Endothelial cell of umbilical vein (primary cell): Measurements from ENCODE around the gene CCT2.

Experiments used
- GATA2 ChIP-seq: IDR thresholded peaks from 2 replicates; pipeline ENCODE4 v1.7.0; 2011; ENCODE audit warnings: low read depth, mild to moderate bottlenecking, moderate library complexity, mixed read lengths, low read length; ENCODE audit not compliant: insufficient read length, insufficient read depth
- POLR2A ChIP-seq: IDR thresholded peaks from 2 replicates; pipeline ENCODE4 v1.6.1; 2012; ENCODE audit warnings: low read depth, mild to moderate bottlenecking, control low read depth, low read length
- TF ChIP-seq, protein P1 (sequence below), 2 donors: IDR thresholded peaks; 1 replicate in 1 of 2; 2 replicates in 1 of 2; pipeline ENCODE4 v1.5.1; 2011; ENCODE audit warnings: low read length in 2 of 2, mild to moderate bottlenecking in 2 of 2, moderate library complexity in 2 of 2, control low read depth in 1 of 2, inconsistent platforms in 1 of 2, low read depth in 1 of 2; ENCODE audit not compliant: insufficient read depth in 1 of 2; ENCODE audit errors: extremely low read depth in 1 of 2
- TF ChIP-seq, protein P2 (sequence below): IDR thresholded peaks from 2 replicates; pipeline ENCODE4 v1.6.1; 2011; ENCODE audit not compliant: insufficient read depth, insufficient read length

DNA sequence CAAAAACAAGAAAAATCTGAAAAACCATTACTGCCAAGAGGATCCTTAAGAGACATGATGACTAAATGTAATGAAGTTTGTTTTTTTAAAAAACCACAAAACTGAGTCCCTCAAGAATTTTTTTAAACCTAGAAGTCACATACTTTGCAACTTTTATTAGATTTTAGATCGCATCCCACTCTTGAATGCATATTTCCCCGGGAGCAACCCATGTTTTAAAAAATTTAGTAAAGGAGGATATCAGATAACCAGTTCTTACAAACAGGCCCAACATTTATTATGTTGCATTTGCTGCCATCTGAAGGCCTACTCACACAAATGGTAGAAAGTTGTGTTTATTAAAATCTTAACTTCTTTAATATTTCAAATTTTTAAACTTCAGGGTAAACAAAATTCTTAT, 44.3 kb upstream of the CCT2 start:
- TF ChIP-seq, protein P1, sequence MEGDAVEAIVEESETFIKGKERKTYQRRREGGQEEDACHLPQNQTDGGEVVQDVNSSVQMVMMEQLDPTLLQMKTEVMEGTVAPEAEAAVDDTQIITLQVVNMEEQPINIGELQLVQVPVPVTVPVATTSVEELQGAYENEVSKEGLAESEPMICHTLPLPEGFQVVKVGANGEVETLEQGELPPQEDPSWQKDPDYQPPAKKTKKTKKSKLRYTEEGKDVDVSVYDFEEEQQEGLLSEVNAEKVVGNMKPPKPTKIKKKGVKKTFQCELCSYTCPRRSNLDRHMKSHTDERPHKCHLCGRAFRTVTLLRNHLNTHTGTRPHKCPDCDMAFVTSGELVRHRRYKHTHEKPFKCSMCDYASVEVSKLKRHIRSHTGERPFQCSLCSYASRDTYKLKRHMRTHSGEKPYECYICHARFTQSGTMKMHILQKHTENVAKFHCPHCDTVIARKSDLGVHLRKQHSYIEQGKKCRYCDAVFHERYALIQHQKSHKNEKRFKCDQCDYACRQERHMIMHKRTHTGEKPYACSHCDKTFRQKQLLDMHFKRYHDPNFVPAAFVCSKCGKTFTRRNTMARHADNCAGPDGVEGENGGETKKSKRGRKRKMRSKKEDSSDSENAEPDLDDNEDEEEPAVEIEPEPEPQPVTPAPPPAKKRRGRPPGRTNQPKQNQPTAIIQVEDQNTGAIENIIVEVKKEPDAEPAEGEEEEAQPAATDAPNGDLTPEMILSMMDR (IDR thresholded peaks at IDR 0.05; ENCODE audit: extremely low read depth in 1 of 2, insufficient read depth in 1 of 2, low read depth in 1 of 2, low read length in 2 of 2) = no peak
- no peak for TF ChIP-seq POLR2A
- no peak for TF ChIP-seq GATA2
- TF ChIP-seq, protein P2, sequence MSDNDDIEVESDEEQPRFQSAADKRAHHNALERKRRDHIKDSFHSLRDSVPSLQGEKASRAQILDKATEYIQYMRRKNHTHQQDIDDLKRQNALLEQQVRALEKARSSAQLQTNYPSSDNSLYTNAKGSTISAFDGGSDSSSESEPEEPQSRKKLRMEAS = no peak
